Endothelial cell of umbilical vein (primary cell): ENCODE data around the gene ATP11B. TPM values are rescaled to one million over a fixed set of nuclear protein-coding genes. Genes with fewer than 3 reads are reported as not detected.

Experiments
- BruUV-seq: library from RNA; stranded (reverse); fragments of 400-500 nt; replicated peaks from 2 replicates; lab custom pipeline; 2021; lab: Mats Ljungman, UMichigan
- CTCF ChIA-PET: fragments of 300-600, 350-600 bp; sonication (Branson Sonifier 250); formaldehyde crosslinking; loops from one replicate; lab custom pipeline; 2021; ENCODE audit warnings: antibody characterized with exemption, inconsistent platforms; lab: Charles Lee
- POLR2A ChIA-PET: fragments of 300-600, 350-600 bp; sonication (Branson Sonifier 250); formaldehyde crosslinking; loops from one replicate; lab custom pipeline; 2021; ENCODE audit warnings: antibody characterized with exemption, inconsistent platforms; lab: Charles Lee
- DNase-seq: peaks from one replicate; pipeline ENCODE4 v3.0.0-alpha.2; 2011; ENCODE audit warnings: low read depth, low spot score
- FAIRE-seq: peaks from 2 replicates; lab custom pipeline; 2011; peaks lifted over from hg19 to GRCh38; lab: Jason Lieb, UNC
- H2AFZ ChIP-seq: 2 replicates; pipeline ENCODE4 v1.6.0; 2012; ENCODE audit warnings: low read depth, low read length, control low read depth, inconsistent platforms
- H3K27ac ChIP-seq: 2 replicates; pipeline ENCODE4 v1.5.1; 2011; ENCODE audit warnings: low read depth, mild to moderate bottlenecking, control low read depth, low read length, moderate library complexity; ENCODE audit not compliant: insufficient read depth
- H3K27me3 ChIP-seq, 2 experiments: 2 replicates each; pipeline versions ENCODE4 v1.6.0 to v1.6.1; 2011; ENCODE audit warnings: low read length in 2 of 2, mixed read lengths in 1 of 2; ENCODE audit not compliant: control insufficient read depth in 2 of 2, insufficient read depth in 2 of 2
- H3K36me3 ChIP-seq, 2 experiments: 2 replicates in 1 of 2; 3 replicates in 1 of 2; pipeline ENCODE4 v1.5.1; 2011; ENCODE audit warnings: low read length in 2 of 2, mild to moderate bottlenecking in 1 of 2, moderate library complexity in 1 of 2; ENCODE audit not compliant: control insufficient read depth in 2 of 2, insufficient read depth in 2 of 2; ENCODE audit errors: extremely low read depth in 1 of 2
- H3K4me1 ChIP-seq: 3 replicates; pipeline ENCODE4 v1.5.1; 2011; ENCODE audit warnings: mild to moderate bottlenecking, low read length; ENCODE audit not compliant: control insufficient read depth, insufficient read depth; ENCODE audit errors: extremely low read depth
- H3K4me2 ChIP-seq: 2 replicates; pipeline ENCODE4 v1.6.1; 2011; ENCODE audit warnings: low read length, control low read depth, mixed read lengths; ENCODE audit not compliant: insufficient read depth
- H3K4me3 ChIP-seq, 3 experiments: fragments of 200-600 bp in 1 of 3; sonication (generic), shearing (Covaris generic) in 1 of 3; replicated peaks in 1 of 3; 2 replicates each; pipeline ENCODE4 v1.5.1; 2011 to 2016; ENCODE audit warnings: control low read depth in 3 of 3, low read length in 3 of 3, mild to moderate bottlenecking in 2 of 3, inconsistent platforms in 1 of 3, low read depth in 1 of 3, moderate library complexity in 1 of 3; ENCODE audit not compliant: insufficient read depth in 1 of 3
- H3K79me2 ChIP-seq: 2 replicates; pipeline ENCODE4 v1.6.0; 2012; ENCODE audit warnings: low read length, inconsistent platforms; ENCODE audit not compliant: control insufficient read depth, insufficient read depth
- H3K9ac ChIP-seq: replicated peaks from 2 replicates; pipeline ENCODE3; 2011; ENCODE audit warnings: low read length, control low read depth; ENCODE audit not compliant: insufficient read depth; ENCODE audit errors: extremely low read depth
- H3K9me1 ChIP-seq: replicated peaks from 3 replicates; pipeline ENCODE4 v1.6.0; 2011; ENCODE audit warnings: mild to moderate bottlenecking, low read length; ENCODE audit not compliant: control insufficient read depth, insufficient read depth; ENCODE audit errors: extremely low read depth
- H3K9me3 ChIP-seq: replicated peaks from 2 replicates; pipeline ENCODE4 v1.5.1; 2012; ENCODE audit warnings: low read length, inconsistent platforms; ENCODE audit not compliant: control insufficient read depth, insufficient read depth
- H4K20me1 ChIP-seq: replicated peaks from 2 replicates; pipeline ENCODE3; 2011; ENCODE audit warnings: mild to moderate bottlenecking, low read length; ENCODE audit not compliant: control insufficient read depth, insufficient read depth; ENCODE audit errors: extremely low read depth
- CTCF ChIP-seq, 2 donors: IDR thresholded peaks; 1 replicate in 1 of 2; 2 replicates in 1 of 2; pipeline ENCODE4 v1.5.1; 2011; ENCODE audit warnings: low read length in 2 of 2, mild to moderate bottlenecking in 2 of 2, moderate library complexity in 2 of 2, control low read depth in 1 of 2, inconsistent platforms in 1 of 2, low read depth in 1 of 2; ENCODE audit not compliant: insufficient read depth in 1 of 2; ENCODE audit errors: extremely low read depth in 1 of 2
- EZH2 ChIP-seq: IDR thresholded peaks from 2 replicates; pipeline ENCODE4 v1.6.1; 2012; ENCODE audit warnings: borderline replicate concordance, low read depth, mild to moderate bottlenecking, moderate library complexity, low read length, inconsistent platforms; ENCODE audit not compliant: severe bottlenecking
- FOS ChIP-seq: IDR thresholded peaks from 2 replicates; pipeline ENCODE4 v1.6.1; 2011; ENCODE audit warnings: mild to moderate bottlenecking, low read length, moderate library complexity, borderline replicate concordance; ENCODE audit not compliant: insufficient read depth
- GATA2 ChIP-seq: IDR thresholded peaks from 2 replicates; pipeline ENCODE4 v1.7.0; 2011; ENCODE audit warnings: low read depth, mild to moderate bottlenecking, moderate library complexity, mixed read lengths, low read length; ENCODE audit not compliant: insufficient read length, insufficient read depth
- JUN ChIP-seq: IDR thresholded peaks from 2 replicates; pipeline ENCODE4 v1.6.1; 2011; ENCODE audit warnings: borderline replicate concordance, low read depth; ENCODE audit not compliant: insufficient read length, insufficient read depth
- MAX ChIP-seq: IDR thresholded peaks from 2 replicates; pipeline ENCODE4 v1.6.1; 2011; ENCODE audit not compliant: insufficient read depth, insufficient read length
- MYC ChIP-seq: IDR thresholded peaks from one replicate; pipeline ENCODE4 v1.6.1; 2011; ENCODE audit warnings: mild to moderate bottlenecking, low read depth, low read length
- POLR2A ChIP-seq: IDR thresholded peaks from 2 replicates; pipeline ENCODE4 v1.6.1; 2012; ENCODE audit warnings: low read depth, mild to moderate bottlenecking, control low read depth, low read length
- POLR2AphosphoS5 ChIP-seq: IDR thresholded peaks from 2 replicates; pipeline ENCODE4 v1.6.1; 2012; ENCODE audit warnings: low read depth, mild to moderate bottlenecking, control low read depth, low read length, moderate library complexity; ENCODE audit not compliant: insufficient read depth
- dilution Hi-C: fragments of 300-500 bp; cut with MboI; formaldehyde crosslinking; loops from one replicate; pipeline ENCODE4 v1.15.0; 2019; ENCODE audit warnings: low sequenced_read_pairs; ENCODE audit not compliant: extremely low pct_ligation_motif_present
- intact Hi-C: fragments of 100-400 bp; cut with micrococcal nuclease; formaldehyde crosslinking; loops from one replicate; pipeline ENCODE4 v1.10.0; 2022
- polyA plus RNA-seq, 4 experiments: library from polyadenylated mRNA; depleted of rRNA in 3 of 4; stranded (reverse) in 3 of 4; unstranded in 1 of 4; fragments of >200 nt; gene quantifications; 2 replicates each; pipeline versions ENCODE4 v1.2.1 to v1.2.3, GENCODE V29; 2011 to 2012; ENCODE audit warnings: missing spikeins in 1 of 4
- total RNA-seq: library from RNA; stranded (reverse); gene quantifications from 2 replicates; pipeline ENCODE4 v1.2.3, GENCODE V29; 2021

Gene ATP11B
- total and polyA plus RNA-seq, 2 donors (not counting 3 experiments of a cell fraction or from before 2014, with no cell fraction given), result 10.1 to 49.3 TPM

- Histone ChIP-seq H2AFZ (no peak overlapping the region), H3K9me1 (no peaks in the 10 kb centered on the region), H3K27ac (no peak overlapping the region), H3K9ac (no peak overlapping the region), H3K4me1 (peaks cover 3% of the 10 kb centered on the region), H3K79me2 (no peaks in the 10 kb centered on the region), H3K27me3 (no peaks in the 10 kb centered on the region), H4K20me1 (no peaks in the 10 kb centered on the region), H3K4me3 (no peak overlapping the region), H3K36me3 (no peaks in the 10 kb centered on the region), H3K4me2 (no peak overlapping the region), H3K9me3 (no peaks in the 10 kb centered on the region)
- dilution Hi-C loops, result no loop called here
- CTCF ChIA-PET, result no interaction called here
- no TSS peak for BruUV-seq
- intact Hi-C loops, result no loop called here
- TF ChIP-seq GATA2 (no peak), MYC (no peak), MAX (no peak), JUN (no peak), FOS (no peak), POLR2A (no peak), EZH2 (no peak), CTCF (IDR thresholded peaks at IDR 0.05; ENCODE audit: extremely low read depth in 1 of 2, insufficient read depth in 1 of 2, low read depth in 1 of 2, low read length in 2 of 2) (no peak), POLR2AphosphoS5 (no peak)
- POLR2A ChIA-PET, result no interaction called here
- DNase-seq (no peak), FAIRE-seq (no peak)
Observed at GRCh38 chr3:182936918-182937285, 143.6 kb downstream of the ATP11B start.
